Activated CD4-positive, alpha-beta T cell treated with anti-CD3 and anti-CD28 coated beads for 36 hours (primary cell): ENCODE measurements around the gene RUFY1. TPM values are rescaled to one million over a fixed set of nuclear protein-coding genes. Genes with fewer than 3 reads are reported as not detected.

Experiments
- ATAC-seq: fragments of 200-7000 bp; cut with Tn5 transposase; one replicate; pipeline ENCODE4 v1.10.0; 2021; ENCODE audit warnings: mild to moderate bottlenecking, moderate library complexity
- CTCF ChIA-PET: fragments of 350-600 bp; sonication (Branson Sonifier 250); formaldehyde crosslinking; loops from one replicate; lab custom pipeline; 2021; ENCODE audit warnings: antibody characterized with exemption; lab: Charles Lee
- POLR2A ChIA-PET: fragments of 350-600 bp; sonication (Branson Sonifier 250); formaldehyde crosslinking; loops from one replicate; lab custom pipeline; 2021; ENCODE audit warnings: antibody characterized with exemption, inconsistent platforms; lab: Charles Lee
- DNase-seq: peaks from one replicate; pipeline ENCODE4 v3.0.0-alpha.2; 2020
- H3K27ac Mint-ChIP-seq: one replicate; pipeline ENCODE4 v1.8.0; 2021; ENCODE audit warnings: mixed read lengths
- H3K27me3 Mint-ChIP-seq: one replicate; pipeline ENCODE4 v1.8.0; 2021; ENCODE audit warnings: mixed read lengths
- H3K36me3 Mint-ChIP-seq: one replicate; pipeline ENCODE4 v1.8.0; 2021; ENCODE audit warnings: low read depth, mixed read lengths
- H3K4me1 Mint-ChIP-seq: one replicate; pipeline ENCODE4 v1.8.0; 2021; ENCODE audit warnings: mixed read lengths
- H3K4me3 Mint-ChIP-seq: one replicate; pipeline ENCODE4 v1.8.0; 2021; ENCODE audit warnings: mild to moderate bottlenecking, moderate library complexity, mixed read lengths
- H3K9me3 Mint-ChIP-seq: one replicate; pipeline ENCODE4 v1.8.0; 2021; ENCODE audit warnings: low read depth, mixed read lengths
- intact Hi-C, 2 experiments: fragments of 100-400 bp; cut with DNase I in 1 of 2; cut with micrococcal nuclease in 1 of 2; formaldehyde crosslinking; loops; one replicate each; pipeline versions ENCODE4 v1.14.2 to v1.15.1; 2022 to 2024; cut with DNase I, micrococcal nuclease
- total RNA-seq, 2 experiments: library from RNA; stranded (reverse); gene quantifications; one replicate each; pipeline ENCODE4 v1.2.3, GENCODE V29; 2021

RUFY1 gene
- total RNA-seq, 2 experiments from 2014 or later: 29.6 to 33.8 TPM

DNA sequence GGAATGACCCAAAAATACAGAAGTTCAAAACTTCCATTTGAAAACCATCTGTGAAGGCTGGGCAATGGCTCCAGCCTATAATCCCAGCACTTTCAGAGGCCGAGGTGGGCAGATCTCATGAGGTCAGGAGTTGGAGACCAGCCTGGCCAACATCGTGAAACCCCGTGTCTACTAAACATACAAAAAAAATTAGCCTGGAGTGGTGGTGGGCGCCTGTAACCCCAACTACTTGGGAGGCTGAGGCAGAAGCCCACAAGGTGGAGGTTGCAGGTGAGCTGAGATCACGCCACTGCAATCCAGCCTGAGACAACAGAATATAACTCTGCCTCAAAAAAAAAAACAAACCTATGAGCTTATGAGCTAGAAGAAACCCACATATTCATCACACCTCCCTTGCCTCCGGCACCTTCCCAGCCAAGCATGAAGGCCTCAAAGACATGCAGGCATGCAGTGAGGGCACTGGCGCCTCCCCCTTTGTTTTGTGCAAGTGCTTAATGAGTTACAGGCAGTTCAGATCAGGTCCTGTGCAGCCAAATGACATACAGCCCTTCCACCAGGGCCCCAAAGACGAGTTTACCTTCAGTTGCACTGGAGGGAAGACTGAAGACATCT, 63.2 kb downstream of the RUFY1 start:
- Mint-ChIP-seq H3K9me3 (no peaks in the 10 kb centered on the region), H3K27ac (peak overlapping the region; percentile 72), H3K4me3 (no peak overlapping the region), H3K36me3 (peaks cover 83% of the 10 kb centered on the region), H3K27me3 (no peaks in the 10 kb centered on the region), H3K4me1 (peaks cover 64% of the 10 kb centered on the region)
- ChIA-PET POLR2A (interaction anchor here (0.5 to 5.8 kb wide), 11 partner anchors 9 to 245 kb away, joined by 3 to 59 read pairs (median 3); partner anchors contain the start of genes HNRNPH1, MRNIP and RUFY1), CTCF (interaction anchor here (0.6 to 1.0 kb wide), 3 partner anchors 10 to 1201 kb away, joined by 3 read pairs; partner anchors contain the start of gene HNRNPH1)
- intact Hi-C loops: no loop called here
- DNase-seq (no peak), ATAC-seq (no peak)

DNA sequence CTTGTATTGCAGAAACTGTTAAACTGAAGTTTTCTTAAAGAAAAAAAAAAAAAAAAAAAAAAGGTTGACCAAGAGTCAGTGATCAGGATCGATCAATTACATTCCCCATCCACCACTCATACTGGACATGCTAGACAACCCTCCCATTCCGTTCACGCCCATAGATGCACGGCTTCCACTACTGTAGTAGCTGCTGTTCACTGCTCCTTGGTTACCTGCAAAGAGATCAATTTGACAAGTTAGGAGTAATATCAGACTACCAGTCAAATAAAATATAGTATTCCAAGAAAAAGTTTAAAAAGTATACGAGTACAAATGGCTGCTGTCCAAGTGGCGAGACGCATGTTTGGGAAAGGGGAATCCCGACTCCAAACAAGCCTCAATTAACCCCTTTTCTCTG, 64.4 kb downstream of the RUFY1 start:
- H3K4me3 Mint-ChIP-seq: no peak overlapping the region
- H3K27ac Mint-ChIP-seq: no peak overlapping the region
- DNase-seq (no peak), ATAC-seq (no peak)
- H3K36me3 Mint-ChIP-seq: peaks cover 86% of the 10 kb centered on the region
- ChIA-PET CTCF (interaction anchor here (0.6 kb wide), 2 partner anchors 25 to 32 kb away, joined by 3 read pairs; no protein-coding TSS in a partner anchor), POLR2A (interaction anchor here (0.6 to 5.8 kb wide), 4 partner anchors 8 to 89 kb away, joined by 4 to 59 read pairs (median 6); partner anchors contain the start of gene HNRNPH1)
- intact Hi-C loops: no loop called here
- H3K27me3 Mint-ChIP-seq: no peaks in the 10 kb centered on the region
- H3K4me1 Mint-ChIP-seq: peaks cover 63% of the 10 kb centered on the region
- no peaks in the 10 kb centered on the region for H3K9me3 Mint-ChIP-seq

DNA sequence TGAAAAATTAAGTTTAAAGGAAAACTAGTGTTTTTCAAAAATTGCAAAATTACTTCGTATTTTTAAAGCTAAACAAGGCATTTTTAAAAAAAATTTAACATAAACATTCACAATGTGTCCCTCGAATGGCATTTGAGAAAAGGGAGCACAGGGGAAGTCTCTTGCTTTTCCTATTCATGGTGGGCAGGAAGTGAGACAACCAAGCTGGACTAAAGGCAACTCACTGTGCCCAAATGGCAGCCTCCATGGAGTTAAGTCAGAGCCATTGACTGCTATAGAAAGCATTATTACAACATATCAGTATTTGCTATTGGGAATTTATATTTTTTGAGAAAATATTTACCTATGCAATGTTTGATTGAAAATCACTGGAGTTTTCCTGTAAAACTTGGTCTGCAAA, 64.8 kb downstream of the RUFY1 start:
- POLR2A ChIA-PET: interaction anchor here (0.8 to 5.8 kb wide), 2 partner anchors 7 to 88 kb away, joined by 4 to 59 read pairs; partner anchors contain the start of gene HNRNPH1
- Mint-ChIP-seq H3K4me1 (peaks cover 62% of the 10 kb centered on the region), H3K27ac (no peak overlapping the region), H3K4me3 (no peak overlapping the region), H3K27me3 (no peaks in the 10 kb centered on the region), H3K36me3 (peaks cover 87% of the 10 kb centered on the region), H3K9me3 (no peaks in the 10 kb centered on the region)
- no peak for DNase-seq
- ATAC-seq: no peak
- CTCF ChIA-PET: interaction anchor here (0.6 kb wide), 1 partner anchor 32 kb away, joined by 3 read pairs; no protein-coding TSS in a partner anchor
- intact Hi-C loops: no loop called here

DNA sequence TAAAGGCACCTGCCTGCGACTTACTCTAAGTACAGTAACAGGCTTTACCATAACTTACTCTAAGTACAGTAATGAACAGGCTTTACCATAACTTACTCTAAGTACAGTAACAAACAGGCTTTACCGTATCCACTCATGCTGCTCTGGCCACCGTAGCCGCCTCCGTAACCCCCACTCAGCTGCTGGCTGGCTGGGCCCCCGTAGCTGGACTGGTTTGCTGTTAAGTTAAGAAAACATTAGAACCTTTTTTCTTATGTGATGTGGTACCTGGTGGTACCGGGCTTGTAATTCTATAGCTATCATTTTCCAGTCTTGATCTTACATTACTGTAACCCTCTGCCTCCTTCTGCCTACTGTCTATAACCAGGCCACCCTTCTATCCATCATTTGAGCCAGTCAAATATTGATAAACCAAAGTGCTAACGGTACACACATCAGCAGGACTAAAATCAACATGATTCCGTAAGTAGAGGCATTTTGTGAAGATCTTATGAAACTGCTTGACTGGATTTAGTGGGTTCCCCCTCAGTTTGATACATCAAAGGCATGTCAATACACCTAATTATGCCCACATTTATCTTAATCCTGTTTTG, 65.7 kb downstream of the RUFY1 start:
- ChIA-PET POLR2A (interaction anchor here (0.8 kb wide), 1 partner anchor 8 kb away, joined by 3 read pairs; no protein-coding TSS in a partner anchor), CTCF (no interaction called here)
- no peaks in the 10 kb centered on the region for H3K9me3 Mint-ChIP-seq
- peaks cover 87% of the 10 kb centered on the region for H3K36me3 Mint-ChIP-seq
- peaks cover 63% of the 10 kb centered on the region for H3K4me1 Mint-ChIP-seq
- no peak for DNase-seq
- H3K27me3 Mint-ChIP-seq: no peaks in the 10 kb centered on the region
- no peak overlapping the region for H3K4me3 Mint-ChIP-seq
- ATAC-seq: no peak
- H3K27ac Mint-ChIP-seq: peak overlapping the region; percentile 37
- intact Hi-C loops: no loop called here

DNA sequence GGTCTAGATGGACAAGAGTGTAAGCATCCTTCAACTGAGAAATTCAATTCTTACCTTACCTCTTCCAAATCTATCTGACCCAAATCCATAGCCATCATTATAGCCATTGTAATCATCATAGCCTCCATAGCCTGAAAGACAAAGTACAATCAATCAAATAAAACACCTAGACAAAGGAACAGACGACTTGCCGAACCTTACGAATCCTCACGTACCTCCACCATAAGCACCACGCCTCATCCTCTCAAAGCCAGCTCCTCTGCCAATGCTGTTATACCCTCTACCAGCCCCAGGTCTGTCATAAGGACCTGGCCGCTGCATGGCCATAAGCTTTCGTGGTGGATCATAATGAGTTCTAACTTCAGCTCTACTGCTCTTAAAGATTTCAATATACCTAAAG, 67.6 kb downstream of the RUFY1 start:
- Mint-ChIP-seq H3K4me3 (peak overlapping the region; percentile 29), H3K9me3 (no peaks in the 10 kb centered on the region), H3K36me3 (peaks cover 91% of the 10 kb centered on the region), H3K27me3 (no peaks in the 10 kb centered on the region), H3K27ac (peak overlapping the region; percentile 77), H3K4me1 (peaks cover 64% of the 10 kb centered on the region)
- DNase-seq: no peak
- ChIA-PET POLR2A (no interaction called here), CTCF (no interaction called here)
- intact Hi-C loops: no loop called here
- no peak for ATAC-seq

DNA sequence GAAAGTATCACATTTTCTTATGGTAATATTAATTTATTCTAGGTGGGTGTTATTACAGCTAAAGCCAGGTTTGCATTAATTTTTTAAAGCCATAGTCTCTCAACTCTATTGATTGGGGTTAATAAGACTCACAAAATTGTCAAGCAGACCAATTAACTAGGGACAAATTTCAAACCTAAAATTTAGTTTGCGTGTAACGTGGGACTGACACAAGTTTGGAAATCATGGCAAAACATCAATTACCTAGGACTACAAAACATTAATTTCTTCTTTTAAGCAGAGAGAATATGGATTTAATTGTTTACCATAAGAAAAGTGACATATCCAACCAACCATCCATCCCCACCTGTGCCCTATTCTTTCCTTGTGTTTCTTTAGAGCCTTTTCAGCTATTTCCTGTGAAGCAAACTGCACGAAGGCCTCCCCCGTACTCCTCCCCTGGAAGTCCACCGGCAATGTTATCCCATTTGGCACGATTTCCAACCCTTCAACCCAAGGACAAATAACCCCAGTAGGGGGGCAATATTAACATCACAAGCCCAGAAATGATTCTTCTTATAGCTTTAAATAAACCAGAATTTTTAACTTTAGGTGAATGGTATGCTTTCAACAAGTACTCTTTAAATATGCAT, 68.7 kb downstream of the RUFY1 start:
- Mint-ChIP-seq H3K4me3 (peak overlapping the region; percentile 94), H3K36me3 (peaks cover 89% of the 10 kb centered on the region), H3K9me3 (no peaks in the 10 kb centered on the region), H3K27me3 (no peaks in the 10 kb centered on the region), H3K4me1 (peaks cover 56% of the 10 kb centered on the region), H3K27ac (peak overlapping the region; percentile 86)
- intact Hi-C loops: no loop called here
- CTCF ChIA-PET: interaction anchor here (1.0 to 1.8 kb wide), 2 partner anchors 50 to 144 kb away, joined by 3 to 6 read pairs; no protein-coding TSS in a partner anchor
- POLR2A ChIA-PET: no interaction called here
- ATAC-seq (no peak), DNase-seq (no peak)

DNA sequence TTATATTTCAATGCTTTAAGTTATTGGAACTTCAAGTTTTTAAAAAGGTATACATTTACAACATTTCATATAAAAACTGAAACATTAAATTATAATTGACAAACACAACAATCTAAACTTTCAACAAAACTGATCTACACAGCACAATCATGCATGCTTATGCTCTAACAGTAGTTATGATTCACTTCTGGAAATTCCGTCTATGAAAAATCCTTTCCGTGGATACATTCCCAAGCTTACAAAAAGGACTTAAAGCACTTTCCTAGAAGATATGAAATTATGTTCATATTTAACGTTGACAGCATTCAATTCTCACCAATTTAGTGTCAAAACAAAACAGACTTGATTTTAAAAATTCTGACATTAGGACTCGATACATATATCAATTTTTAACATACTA, 69.4 kb downstream of the RUFY1 start:
- intact Hi-C loops: loop anchor here (5.0 to 10.0 kb wide), 7 partner anchors 62 to 1625 kb away; partner anchors contain the start of genes MGAT4B (in 1 of the 2), RACK1 (in 1 of the 2), RNF130 (in 1 of the 2) and SQSTM1 (in 1 of the 2)
- CTCF ChIA-PET: interaction anchor here (1.0 to 1.8 kb wide), 2 partner anchors 49 to 143 kb away, joined by 3 to 6 read pairs; no protein-coding TSS in a partner anchor
- peaks cover 58% of the 10 kb centered on the region for H3K4me1 Mint-ChIP-seq

DNA sequence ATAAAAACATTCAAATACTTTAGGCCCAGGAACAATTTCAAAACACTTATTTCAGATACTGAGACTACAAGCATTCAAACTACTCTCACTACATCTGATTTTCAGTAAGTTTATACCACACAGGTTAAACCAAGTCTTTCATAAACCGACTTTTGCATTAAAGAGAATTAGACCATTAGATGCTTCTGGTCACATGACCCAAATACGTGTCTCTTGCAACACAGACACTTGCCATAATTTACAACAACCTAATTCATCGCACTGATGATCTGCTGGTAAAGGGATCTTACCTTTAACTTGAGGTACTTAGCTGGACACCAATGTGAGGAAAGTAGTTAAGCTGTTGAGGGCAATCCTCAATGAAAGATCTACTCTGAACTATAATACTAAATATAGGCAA, 69.9 kb downstream of the RUFY1 start:
- CTCF ChIA-PET: interaction anchor here (1.8 to 1.9 kb wide), 2 partner anchors 8 to 49 kb away, joined by 6 to 7 read pairs; no protein-coding TSS in a partner anchor
- Mint-ChIP-seq H3K9me3 (no peaks in the 10 kb centered on the region), H3K27ac (peak overlapping the region; percentile 84), H3K27me3 (no peaks in the 10 kb centered on the region), H3K4me3 (peak overlapping the region; percentile 94), H3K36me3 (peaks cover 77% of the 10 kb centered on the region), H3K4me1 (peaks cover 60% of the 10 kb centered on the region)
- ATAC-seq (no peak), DNase-seq (no peak)
- POLR2A ChIA-PET: interaction anchor here (1.2 to 4.5 kb wide), 3 partner anchors 8 to 70 kb away, joined by 3 to 59 read pairs (median 5); partner anchors contain the start of gene RUFY1
- intact Hi-C loops: loop anchor here (5.0 to 10.0 kb wide), 7 partner anchors 63 to 1625 kb away; partner anchors contain the start of genes MGAT4B (in 1 of the 2), RACK1 (in 1 of the 2), RNF130 (in 1 of the 2) and SQSTM1 (in 1 of the 2)

More for the DNA sequence above, 69.4 kb downstream of the RUFY1 start:
- Mint-ChIP-seq H3K27me3 (no peaks in the 10 kb centered on the region), H3K9me3 (no peaks in the 10 kb centered on the region), H3K36me3 (peaks cover 82% of the 10 kb centered on the region), H3K4me3 (peak overlapping the region; percentile 94), H3K27ac (peak overlapping the region; percentile 37)
- DNase-seq (no peak), ATAC-seq (no peak)
- POLR2A ChIA-PET: interaction anchor here (1.2 kb wide), 1 partner anchor 69 kb away, joined by 3 read pairs; the partner anchor contains the start of gene RUFY1

DNA sequence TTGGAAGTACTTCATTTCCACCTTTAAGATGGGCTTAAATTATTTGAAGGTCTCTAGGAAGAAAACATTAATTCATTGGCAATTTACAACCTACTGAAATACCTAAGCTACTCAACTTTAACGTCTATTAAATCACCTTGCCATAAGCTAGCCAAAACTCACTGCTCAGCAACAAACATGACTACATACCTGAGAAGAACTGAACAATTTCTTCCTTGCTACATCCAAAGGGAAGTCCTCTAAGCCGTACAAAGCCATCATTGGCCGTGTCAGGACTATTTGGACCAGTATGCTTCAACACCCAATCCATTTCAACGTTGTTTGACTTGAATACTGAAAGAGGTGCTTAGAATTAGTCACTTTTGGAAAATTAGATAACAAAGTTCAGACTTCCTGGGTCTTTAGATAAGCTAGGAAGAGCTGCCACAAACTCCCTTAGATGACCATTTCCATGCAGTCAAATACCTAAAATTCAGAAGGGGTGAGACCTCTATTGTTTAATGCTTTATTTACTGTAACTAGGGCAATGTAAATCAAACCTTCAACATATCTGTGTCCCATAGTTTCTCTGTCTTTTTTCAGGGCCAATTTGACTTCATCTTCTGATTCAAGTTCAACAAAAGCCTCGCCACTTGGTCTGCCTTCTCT, 70.5 kb downstream of the RUFY1 start:
- DNase-seq (no peak), ATAC-seq (no peak)
- Mint-ChIP-seq H3K4me3 (peak overlapping the region; percentile 94), H3K36me3 (peaks cover 73% of the 10 kb centered on the region), H3K9me3 (no peaks in the 10 kb centered on the region), H3K4me1 (peaks cover 57% of the 10 kb centered on the region), H3K27ac (peak overlapping the region; percentile 84), H3K27me3 (no peaks in the 10 kb centered on the region)
- CTCF ChIA-PET: interaction anchor here (0.8 to 1.9 kb wide), 4 partner anchors 9 to 61 kb away, joined by 3 to 7 read pairs (median 4); no protein-coding TSS in a partner anchor
- POLR2A ChIA-PET: interaction anchor here (0.6 to 4.5 kb wide), 5 partner anchors 8 to 81 kb away, joined by 3 to 59 read pairs (median 3); partner anchors contain the start of gene RUFY1
- intact Hi-C loops: loop anchor here (5.0 to 10.0 kb wide), 7 partner anchors 64 to 1624 kb away; partner anchors contain the start of genes MGAT4B (in 1 of the 2), RACK1 (in 1 of the 2), RNF130 (in 1 of the 2) and SQSTM1 (in 1 of the 2)
